Activated CD4-positive, CD25-positive, alpha-beta regulatory T cell treated with anti-CD3 and anti-CD28 coated beads, Interleukin-2, amount 50 U/mL, for 24 hours (primary cell): ENCODE results near the gene PLOD1.

Source experiments
- ATAC-seq, 2 donors: fragments of 150-1000 bp; cut with Tn5 transposase; one replicate each; pipeline ENCODE4 v1.10.0; 2021; ENCODE audit warnings: mild to moderate bottlenecking in 1 of 2, moderate library complexity in 1 of 2

PLOD1 gene

GRCh38 chr1:11979851-11980675 is 45.5 kb downstream of the PLOD1 start, which contains the start of gene MFN2:
Gene MFN2, plus strand, starts transcription at chr1:11980444. Its CDS starts 8,725 bp downstream, at chr1:11989169.
- ATAC-seq: peak; percentile 96 to 97

- no peak for ATAC-seq
These were observed 46.1 kb downstream of the PLOD1 start for GRCh38 chr1:11980676-11980972.

GRCh38 chr1:11981378-11982009 is 47.0 kb downstream of the PLOD1 start:
- no peak for ATAC-seq

- no peak for ATAC-seq
These were observed 47.5 kb downstream of the PLOD1 start for GRCh38 chr1:11982010-11982392.

GRCh38 chr1:11984121-11984520 is 49.6 kb downstream of the PLOD1 start:
- no peak for ATAC-seq

- no peak for ATAC-seq
These were observed 50.1 kb downstream of the PLOD1 start for GRCh38 chr1:11984576-11984975.

- no peak for ATAC-seq
These were observed 50.7 kb downstream of the PLOD1 start for GRCh38 chr1:11985171-11985570.

GRCh38 chr1:11985851-11986250 is 51.3 kb downstream of the PLOD1 start:
- no peak for ATAC-seq

- no peak for ATAC-seq
These were observed 55.2 kb downstream of the PLOD1 start for GRCh38 chr1:11989669-11990068.

- no peak for ATAC-seq
These were observed 56.0 kb downstream of the PLOD1 start for GRCh38 chr1:11990303-11991032.

- ATAC-seq: no peak
These were observed 57.6 kb downstream of the PLOD1 start for GRCh38 chr1:11991969-11992676.

- no peak for ATAC-seq
These were observed 62.7 kb downstream of the PLOD1 start for GRCh38 chr1:11997081-11997850.

- no peak for ATAC-seq
These were observed 64.1 kb downstream of the PLOD1 start for GRCh38 chr1:11998636-11999035.

- ATAC-seq: no peak
These were observed 64.7 kb downstream of the PLOD1 start for GRCh38 chr1:11999236-11999635.

- no peak for ATAC-seq
These were observed 66.9 kb downstream of the PLOD1 start for GRCh38 chr1:12001249-12001917.

- no peak for ATAC-seq
These were observed 67.5 kb downstream of the PLOD1 start for GRCh38 chr1:12001996-12002493.

- ATAC-seq: no peak
These were observed 69.2 kb downstream of the PLOD1 start for GRCh38 chr1:12003762-12004161.

- no peak for ATAC-seq
These were observed 71.1 kb downstream of the PLOD1 start for GRCh38 chr1:12005488-12006166.

- ATAC-seq: no peak
These were observed 71.8 kb downstream of the PLOD1 start for GRCh38 chr1:12006167-12006921.

GRCh38 chr1:12007204-12007603 is 72.7 kb downstream of the PLOD1 start:
- no peak for ATAC-seq
